DMS79 (cell line): Measurements from ENCODE around the gene ELOVL2.

Experiments used
- DNase-seq: peaks from one replicate; lab custom pipeline; 2025; lab: John Stamatoyannopoulos, UW

ELOVL2 gene

GRCh38 chr6:11058406-11058805 is 14.3 kb upstream of the ELOVL2 start:
- no peak for DNase-seq

DNA sequence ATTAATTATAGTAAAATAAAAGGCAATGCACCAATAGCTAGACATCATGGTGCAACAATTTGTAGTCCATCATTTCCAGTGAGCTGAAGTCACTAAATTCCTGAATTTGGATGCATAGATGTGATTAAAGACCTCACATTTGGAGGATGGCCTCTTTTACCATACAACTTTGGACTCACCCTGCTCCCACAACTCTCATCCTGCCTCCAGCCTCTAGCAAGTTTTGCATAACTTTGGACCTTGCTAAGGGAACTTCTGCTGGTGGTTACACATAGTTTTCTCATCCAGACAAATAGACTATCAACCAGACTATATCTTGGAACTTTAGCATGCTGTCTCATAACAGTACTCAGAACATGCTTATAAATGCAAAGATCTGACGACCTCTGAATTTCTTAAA is 12.8 kb upstream of the ELOVL2 start:
- DNase-seq = no peak

DNA sequence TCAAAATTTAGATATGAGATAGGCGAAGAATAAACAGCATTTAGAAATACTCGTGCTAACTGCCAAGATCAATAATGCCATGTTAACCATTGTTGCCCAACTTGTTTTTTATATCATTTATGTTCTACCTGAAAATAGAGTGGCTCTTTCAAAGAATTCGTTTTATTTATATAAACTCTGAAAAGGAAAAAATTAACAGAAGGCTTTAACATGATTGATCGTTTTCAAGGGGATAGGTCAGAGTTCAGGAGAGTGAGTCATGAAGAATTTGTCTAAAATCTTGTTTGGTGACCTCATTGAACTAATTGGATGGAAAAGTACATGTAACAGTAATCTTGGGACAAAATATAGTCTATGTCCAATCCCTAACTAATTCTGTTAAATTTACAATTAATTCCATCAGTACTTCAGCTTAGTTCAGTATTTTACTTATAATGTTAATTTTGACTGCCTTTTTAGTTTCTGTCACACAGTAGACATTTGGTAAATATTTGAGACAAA is 11.1 kb upstream of the ELOVL2 start:
- no peak for DNase-seq

DNA sequence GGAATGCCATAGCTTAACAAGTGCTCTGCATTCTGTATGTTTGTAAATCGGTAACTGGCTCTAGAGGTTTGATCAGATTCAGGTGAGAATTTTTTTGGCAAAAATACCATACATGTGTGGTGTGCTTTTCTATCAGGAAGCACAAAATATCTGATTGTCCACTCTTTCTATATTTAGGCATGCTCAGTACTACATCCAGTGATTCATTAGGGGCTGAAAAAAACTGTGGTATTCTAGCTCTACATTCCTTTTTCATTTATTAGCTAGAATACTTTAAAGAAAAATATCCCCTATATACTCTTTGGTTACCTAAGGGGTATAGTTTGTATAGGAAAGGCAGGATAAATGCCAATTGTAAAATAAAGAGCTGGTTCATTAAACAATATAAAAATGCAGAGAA is 10.6 kb upstream of the ELOVL2 start:
- DNase-seq = no peak

DNA sequence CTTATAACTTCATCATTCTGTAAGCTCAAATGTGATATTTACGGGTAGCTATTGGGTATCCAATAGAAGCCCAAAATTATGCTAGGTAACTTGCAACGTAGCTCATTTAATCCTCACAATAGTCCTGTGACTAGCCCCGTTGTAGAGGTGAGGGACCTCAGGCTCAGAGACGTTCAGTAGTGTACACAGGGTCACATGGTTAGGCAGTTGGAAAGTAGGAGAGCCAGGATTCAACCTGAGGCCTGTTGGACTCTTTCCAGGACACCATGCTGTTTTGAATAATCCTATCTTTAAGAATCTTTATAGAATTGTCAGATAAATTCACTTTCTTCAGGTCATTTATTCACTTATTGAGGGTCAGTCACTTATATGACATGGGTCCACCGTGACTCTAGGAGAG is 9.2 kb upstream of the ELOVL2 start:
- no peak for DNase-seq

DNA sequence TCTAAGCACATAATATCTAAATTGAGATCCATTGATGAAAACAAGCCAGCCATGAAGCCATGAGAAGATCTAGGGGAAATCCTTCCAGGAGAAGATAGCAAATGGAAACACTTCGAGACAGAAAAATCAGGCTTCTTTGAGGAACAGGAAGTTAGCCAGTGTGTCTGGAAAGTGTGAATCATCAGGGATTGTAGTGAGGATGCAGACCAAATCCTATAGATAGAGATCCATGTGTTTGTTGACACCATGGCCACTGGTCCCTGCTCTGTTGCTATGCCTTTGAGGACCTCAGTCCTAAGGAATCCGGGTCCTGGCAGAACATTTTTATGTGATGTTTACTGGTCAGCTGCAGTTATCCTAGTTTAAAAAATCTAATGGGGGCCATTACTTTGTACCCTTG is 6.6 kb upstream of the ELOVL2 start:
- DNase-seq = no peak

GRCh38 chr6:11044712-11045167 is 635 bp upstream of the ELOVL2 start:
- no peak for DNase-seq

DNA sequence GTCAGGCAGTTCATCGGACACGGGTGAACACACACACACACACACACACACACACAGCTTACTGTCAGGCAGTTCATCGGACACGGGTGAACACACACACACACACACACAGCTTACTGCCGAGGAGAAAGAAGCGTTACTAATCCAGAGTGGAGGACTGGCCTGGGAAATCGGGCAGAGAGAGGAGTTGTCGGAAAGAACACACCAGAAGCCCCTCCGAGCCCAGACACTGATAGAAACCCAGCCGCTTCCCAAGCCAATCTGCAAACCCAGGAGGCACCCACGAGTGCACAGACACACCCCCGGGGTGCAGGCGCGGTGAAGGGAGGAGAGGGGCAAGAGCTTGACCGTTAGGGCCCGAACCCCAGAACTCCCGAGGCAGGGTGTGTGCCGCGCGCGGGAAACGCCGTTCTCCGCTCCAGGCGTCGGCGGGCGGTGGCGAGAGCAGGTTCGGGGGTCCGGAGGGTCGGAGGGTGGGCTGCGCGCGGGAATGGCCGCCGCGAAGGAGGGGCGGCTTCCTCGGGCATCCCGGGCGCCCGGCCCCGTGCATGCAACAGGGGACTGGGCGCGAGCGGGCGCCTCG is 636 bp downstream of the ELOVL2 start:
- no peak for DNase-seq

DNA sequence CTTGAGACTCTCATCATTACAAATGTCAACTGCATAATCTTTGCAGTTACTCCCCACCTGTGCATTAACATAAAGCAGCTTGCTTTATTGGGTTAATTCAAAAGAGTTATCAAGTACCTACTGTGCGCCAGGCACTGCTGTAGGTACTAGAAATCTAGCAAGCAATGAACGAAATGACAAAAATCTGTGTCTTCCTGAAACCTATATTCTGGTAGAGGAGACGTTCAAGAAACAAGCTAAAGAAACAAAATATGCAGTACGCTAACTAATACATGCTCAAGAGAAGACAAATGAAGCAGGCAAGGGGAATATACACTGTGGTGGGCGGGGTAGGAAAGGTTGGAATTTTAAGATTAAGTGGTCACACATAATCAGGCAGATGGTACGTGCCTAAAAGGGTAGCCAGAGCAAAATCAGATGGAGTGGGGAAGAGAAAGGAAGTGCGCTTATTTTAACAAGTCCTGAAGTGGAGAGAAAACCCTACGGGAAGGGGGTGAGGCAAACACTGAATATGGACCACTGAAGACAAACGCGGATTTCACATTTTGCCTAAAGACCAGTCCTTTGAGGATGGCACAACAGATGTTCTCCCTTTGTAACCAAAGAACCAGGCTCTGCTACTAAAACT is 1.2 kb downstream of the ELOVL2 start:
- no peak for DNase-seq

DNA sequence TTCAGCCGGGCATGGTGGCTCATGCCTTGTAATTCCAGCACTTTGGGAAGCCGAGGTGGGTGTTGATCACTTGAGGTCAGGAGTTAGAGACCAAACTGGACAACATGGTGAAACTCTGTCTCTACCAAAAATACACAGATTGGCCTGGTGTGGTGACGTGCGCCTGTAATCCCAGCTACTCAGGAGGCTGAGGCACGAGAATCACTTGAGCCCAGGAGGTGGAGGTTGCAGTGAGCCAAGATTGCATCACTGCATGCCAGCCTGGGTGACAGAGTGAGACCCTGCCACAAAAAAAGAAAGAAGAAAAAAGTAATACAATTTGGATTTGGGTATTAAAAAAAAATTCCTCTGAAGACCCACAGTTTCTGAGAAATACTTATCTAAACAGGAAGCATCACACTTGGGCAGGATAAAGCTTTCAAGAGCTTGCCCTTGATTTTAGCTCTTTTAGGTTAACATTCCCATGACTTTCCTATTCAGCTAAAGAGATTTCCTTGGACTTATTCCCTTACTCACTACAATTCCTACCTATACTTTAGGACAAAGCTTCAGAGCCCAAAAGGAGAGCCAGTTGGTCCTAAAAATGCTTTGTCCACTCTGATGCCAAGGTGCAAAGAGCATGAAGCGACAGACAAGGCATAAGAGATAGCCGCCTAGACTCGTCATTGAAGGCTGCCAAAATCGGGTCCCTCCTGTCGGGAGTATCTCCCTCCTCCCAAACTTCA is 1.9 kb downstream of the ELOVL2 start:
- no peak for DNase-seq

DNA sequence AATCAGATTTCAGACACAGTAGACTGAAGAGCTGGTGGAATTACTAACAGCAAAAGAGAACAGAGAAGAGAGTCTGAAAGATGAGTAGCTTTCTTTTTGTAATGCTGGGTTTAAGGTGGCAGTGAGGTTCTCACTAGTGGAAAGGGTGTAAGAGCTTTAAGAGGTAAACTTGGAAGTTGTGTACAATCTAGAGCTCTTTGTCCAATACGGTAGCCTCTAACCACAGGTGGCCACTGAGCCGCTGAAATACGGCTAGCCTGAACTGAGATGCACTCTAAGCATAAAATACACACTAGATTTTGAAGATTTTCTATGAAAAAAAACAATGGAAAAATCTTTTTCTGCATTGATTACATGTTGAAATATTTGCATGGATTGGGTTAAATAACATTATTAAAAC is 4.0 kb downstream of the ELOVL2 start:
- no peak for DNase-seq

DNA sequence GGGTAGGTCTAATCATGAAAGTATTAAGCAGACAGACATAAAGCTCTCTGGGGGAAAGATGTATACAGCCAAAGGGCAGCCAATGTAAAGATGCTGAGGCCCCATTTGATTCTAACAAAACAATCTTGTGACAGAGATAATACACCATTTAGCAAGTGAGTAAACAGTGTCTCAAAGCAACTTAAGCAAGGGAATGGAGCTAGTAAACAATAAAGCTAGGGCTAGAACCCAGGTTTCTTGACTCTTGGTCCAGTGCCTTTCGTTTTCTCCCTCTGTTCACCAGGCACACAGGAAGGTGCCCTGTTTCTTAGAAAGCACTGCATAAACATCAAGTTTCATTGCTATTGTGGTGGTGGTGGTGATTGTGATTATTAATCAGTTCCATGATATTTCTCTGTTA is 5.1 kb downstream of the ELOVL2 start:
- no peak for DNase-seq

DNA sequence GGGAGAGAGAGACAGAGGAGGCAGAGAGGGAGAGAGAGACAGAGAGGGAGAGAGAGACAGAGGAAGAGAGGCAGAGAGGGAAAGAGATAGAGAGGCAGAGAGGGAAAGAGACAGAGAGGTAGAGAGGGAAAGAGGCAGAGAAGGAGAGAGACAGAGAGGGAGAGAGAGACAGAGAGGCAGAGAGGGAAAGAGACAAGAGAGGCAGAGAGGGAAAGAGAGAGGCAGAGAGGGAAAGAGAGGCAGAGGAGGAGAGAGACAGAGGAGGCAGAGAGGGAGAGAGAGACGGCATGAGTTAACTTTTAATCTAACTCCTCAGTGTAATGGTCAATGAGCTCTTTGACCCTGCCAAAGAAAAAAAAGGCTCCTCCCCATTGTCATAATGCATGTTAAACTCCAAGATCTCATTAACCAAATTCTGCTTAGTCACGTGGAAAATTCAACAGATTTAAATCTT is 7.1 kb downstream of the ELOVL2 start:
- no peak for DNase-seq

GRCh38 chr6:11036351-11036740 is 7.8 kb downstream of the ELOVL2 start:
- DNase-seq = no peak

GRCh38 chr6:11035616-11036350 is 8.3 kb downstream of the ELOVL2 start:
- DNase-seq = no peak

GRCh38 chr6:11033825-11034224 is 10.3 kb downstream of the ELOVL2 start:
- no peak for DNase-seq

- no peak for DNase-seq
Measured at GRCh38 chr6:11030904-11031303, 13.2 kb downstream of the ELOVL2 start.

DNA sequence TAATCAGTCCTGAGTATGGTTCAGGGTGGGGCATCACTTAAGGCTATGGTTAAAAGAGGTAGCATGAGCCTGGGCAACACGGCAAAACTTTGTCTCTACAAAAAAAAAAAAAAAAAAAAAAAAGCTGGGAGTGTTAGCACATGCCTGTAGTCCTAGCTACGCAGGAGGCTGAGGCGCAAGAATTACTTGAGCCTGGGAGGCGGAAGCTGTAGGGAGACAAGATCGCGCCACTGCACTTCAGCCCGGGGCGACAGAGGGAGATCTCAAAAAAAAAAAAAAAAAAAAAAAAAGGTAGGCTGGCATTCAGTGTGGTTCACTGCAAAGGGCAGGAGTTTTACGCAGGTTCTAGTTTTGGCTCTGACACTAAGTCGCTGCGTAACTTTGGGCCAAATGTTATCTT is 15.1 kb downstream of the ELOVL2 start:
- no peak for DNase-seq

DNA sequence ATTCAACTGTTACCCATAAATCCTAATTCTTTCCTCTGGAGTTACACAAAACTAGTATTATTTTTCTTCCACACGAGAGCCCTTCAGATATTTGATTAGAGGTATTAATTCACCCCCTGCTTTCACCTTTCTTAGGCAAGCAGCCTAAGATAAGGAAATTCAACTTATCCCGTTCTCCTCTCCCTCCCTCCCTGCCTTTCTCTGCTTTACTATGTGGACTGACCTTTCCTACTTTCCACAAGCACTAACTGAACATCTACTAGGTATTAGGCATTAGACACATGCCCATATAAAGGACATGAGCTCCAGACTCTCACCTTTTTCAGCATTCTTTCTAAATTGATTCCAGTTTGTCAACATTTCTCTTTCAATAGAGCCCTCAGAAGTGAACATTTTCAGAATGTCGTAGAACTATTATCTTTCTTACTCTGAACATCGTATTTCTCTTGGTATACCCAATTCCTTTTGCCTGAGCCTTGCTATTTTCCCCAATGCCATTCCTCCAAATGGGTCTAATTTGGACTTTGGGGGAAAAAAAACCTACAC is 16.5 kb downstream of the ELOVL2 start:
- DNase-seq = no peak

DNA sequence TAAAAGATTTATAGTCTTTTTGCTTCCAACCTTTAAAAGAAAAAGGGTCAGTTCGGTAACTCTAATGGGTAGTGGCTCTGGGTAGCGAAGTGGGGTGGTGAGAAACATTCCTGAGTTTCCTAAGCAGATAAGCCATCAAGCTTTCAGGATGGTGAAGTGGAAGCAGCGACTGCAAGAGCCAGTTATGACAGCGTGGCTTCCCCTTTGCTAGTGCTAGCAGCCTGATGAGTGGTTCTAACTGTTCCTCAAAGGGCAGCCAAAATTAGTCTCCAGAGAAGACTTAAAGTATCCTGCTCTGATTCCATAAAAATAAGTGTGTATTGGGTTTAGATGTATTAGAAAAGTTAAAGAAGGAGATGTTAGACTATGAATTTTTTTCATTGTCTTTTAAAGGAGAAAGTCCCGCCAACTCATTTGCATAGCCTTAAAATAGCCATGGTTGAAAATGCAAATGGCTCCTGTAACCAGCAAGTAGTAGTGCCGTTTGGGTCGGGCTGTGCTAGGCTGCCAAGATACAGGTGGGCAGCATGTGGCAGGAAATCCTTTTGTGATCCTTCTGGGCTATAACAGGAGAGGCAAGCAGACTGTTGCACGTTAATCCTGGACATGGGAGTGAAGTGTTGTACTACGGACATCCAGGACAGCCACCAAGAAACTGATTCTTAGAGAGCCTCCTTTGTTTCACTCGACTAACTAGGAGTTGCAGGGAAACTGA is 18.0 kb downstream of the ELOVL2 start:
- no peak for DNase-seq

GRCh38 chr6:11025130-11025529 is 19.0 kb downstream of the ELOVL2 start:
- no peak for DNase-seq

GRCh38 chr6:11023032-11023431 is 21.1 kb downstream of the ELOVL2 start:
- no peak for DNase-seq
